AG10803 (cell line): ENCODE results near the gene PBRM1.

Experiments used
- DNase-seq: peaks from one replicate; pipeline ENCODE4 v3.0.0; 2010; ENCODE audit warnings: low read depth
- H3K4me3 ChIP-seq: 2 replicates; pipeline ENCODE4 v1.5.1; 2011; ENCODE audit warnings: mild to moderate bottlenecking, low read length, control low read depth
- TF ChIP-seq, protein P1 (sequence below): conservative IDR thresholded peaks from 2 replicates; pipeline ENCODE4 v1.5.1; 2011; ENCODE audit warnings: mild to moderate bottlenecking, low read length, control low read depth, inconsistent platforms

Gene PBRM1

DNA sequence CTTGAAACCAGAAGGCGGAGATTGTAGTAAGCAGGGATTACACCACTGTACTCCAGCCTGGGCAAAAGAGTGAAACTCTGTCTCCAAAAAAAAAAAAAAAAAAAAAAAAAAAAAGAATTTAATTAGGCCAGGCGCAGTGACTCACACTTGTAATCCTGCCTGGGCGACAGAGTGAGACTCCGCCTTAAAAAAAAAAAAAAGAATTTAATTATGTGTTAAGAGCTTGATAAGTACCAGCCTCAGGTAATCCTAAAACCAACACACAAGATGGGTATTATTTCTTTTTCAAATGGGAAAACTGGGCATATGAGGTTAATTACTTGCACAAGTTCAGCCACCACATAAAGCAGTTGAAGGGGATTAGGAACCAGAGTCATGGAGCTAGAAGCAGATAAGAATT, 49.0 kb downstream of the PBRM1 start:
- TF ChIP-seq, protein P1, sequence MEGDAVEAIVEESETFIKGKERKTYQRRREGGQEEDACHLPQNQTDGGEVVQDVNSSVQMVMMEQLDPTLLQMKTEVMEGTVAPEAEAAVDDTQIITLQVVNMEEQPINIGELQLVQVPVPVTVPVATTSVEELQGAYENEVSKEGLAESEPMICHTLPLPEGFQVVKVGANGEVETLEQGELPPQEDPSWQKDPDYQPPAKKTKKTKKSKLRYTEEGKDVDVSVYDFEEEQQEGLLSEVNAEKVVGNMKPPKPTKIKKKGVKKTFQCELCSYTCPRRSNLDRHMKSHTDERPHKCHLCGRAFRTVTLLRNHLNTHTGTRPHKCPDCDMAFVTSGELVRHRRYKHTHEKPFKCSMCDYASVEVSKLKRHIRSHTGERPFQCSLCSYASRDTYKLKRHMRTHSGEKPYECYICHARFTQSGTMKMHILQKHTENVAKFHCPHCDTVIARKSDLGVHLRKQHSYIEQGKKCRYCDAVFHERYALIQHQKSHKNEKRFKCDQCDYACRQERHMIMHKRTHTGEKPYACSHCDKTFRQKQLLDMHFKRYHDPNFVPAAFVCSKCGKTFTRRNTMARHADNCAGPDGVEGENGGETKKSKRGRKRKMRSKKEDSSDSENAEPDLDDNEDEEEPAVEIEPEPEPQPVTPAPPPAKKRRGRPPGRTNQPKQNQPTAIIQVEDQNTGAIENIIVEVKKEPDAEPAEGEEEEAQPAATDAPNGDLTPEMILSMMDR, result no peak
- peak; percentile 63 for DNase-seq

DNA sequence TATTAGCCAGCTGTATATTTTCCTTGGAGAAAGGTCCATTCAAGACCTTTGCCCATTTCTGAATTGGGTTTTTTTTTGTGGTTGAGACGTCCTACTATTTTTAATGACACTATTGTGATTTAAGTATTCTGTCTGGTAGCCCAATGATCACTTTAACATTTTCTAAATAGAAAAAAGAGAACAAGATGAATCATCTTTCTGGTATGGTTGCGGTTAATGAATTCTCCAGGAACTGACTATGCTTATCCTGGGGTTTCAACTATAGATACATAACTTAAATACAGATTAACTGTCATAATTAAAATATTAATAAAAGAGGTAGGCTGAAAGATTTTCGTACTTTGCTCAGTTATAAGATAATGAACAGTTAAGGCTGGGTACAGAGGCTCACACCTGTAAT, 51.9 kb downstream of the PBRM1 start:
- peak; percentile 3 for DNase-seq
- H3K4me3 ChIP-seq, result no peak overlapping the region
- TF ChIP-seq, protein P1, result no peak

More for the DNA sequence above, 49.0 kb downstream of the PBRM1 start:
- H3K4me3 ChIP-seq, result no peak overlapping the region

DNA sequence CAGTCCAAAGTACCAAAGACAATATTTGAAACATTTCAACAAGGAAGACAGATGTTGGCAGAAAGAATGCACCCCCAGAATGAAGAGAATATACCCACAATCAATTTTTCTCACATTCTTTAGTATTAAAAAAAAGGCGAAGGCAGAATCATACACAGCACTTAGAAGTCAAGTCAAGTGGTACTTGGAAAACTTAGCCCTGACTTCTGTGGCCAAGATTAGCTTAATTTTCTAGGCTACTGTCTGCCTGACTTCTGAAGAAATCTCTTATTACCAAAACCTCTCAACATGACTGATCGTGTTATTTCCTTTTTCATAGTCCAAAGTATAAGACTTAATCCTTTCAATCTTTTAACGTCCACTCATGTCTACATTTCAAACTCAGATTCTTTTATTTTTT, 60.7 kb downstream of the PBRM1 start:
- TF ChIP-seq, protein P1, result no peak
- DNase-seq, result no peak
- H3K4me3 ChIP-seq, result no peak overlapping the region

DNA sequence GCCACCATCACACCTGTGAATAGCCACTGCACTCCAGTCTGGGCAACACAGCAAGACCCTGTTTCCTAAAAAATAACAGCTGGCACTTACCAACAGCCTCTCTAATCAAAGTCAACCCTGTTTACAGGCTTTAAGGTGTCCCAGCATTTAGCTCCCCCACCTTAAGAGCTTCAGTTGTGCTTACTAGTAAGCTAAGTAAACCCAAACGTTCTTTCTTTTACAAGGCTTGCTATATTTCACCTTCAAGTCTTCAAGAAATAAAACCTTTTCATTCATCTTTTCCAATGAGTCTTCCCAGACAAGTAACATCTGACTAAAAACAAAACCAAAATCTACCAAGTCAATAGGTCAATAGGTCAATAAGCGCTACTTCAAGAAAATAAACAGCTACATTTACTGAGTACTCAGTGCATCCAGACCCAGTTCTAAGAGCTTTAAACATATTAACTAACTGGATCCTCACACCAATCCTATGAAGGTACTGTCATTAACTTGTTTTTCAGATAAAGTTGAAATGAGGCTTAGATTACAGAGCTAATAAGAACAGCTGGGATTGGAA, 62.4 kb downstream of the PBRM1 start:
- TF ChIP-seq, protein P1, result no peak
- no peak overlapping the region for H3K4me3 ChIP-seq
- no peak for DNase-seq

DNA sequence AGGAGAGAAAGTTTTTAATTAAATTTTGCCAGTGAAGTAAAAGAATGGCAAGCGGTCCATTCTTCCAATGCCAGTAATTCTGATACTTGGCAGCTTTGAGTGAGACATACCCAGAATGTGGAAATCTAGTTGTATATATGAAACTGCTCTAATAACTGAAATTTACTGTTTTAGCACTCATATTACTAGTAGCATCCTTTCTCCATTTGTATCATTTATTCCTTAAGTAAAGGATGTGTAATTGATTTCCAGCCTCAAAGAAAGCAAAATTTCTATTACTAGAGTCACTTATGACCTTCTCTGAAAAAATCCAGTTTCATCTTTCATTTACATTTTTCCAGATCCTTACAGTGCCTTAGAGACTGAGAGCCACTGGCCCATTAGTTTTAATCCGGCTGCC, 65.1 kb downstream of the PBRM1 start:
- DNase-seq, result no peak
- TF ChIP-seq, protein P1, result no peak
- no peak overlapping the region for H3K4me3 ChIP-seq

DNA sequence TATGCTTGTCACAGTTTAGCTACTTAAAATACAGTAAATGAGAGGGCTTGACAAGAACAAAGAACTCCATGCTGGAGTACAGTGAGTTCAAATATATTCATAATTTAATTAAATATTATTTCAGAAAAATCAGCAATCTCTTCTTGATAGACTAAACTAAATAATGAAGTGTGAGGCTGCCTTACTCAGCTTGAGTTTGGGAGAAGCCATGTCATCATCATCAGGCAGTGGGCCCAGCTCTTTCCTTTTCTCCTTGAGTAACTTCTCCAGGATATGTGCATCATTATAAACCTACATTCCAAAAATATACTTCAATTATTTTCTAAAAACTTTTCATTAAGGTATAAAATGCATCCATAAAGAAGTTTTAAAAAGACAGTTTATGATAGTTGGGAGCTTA, 70.5 kb downstream of the PBRM1 start:
- no peak overlapping the region for H3K4me3 ChIP-seq
- peak; percentile 22 for DNase-seq
- TF ChIP-seq, protein P1, result no peak

DNA sequence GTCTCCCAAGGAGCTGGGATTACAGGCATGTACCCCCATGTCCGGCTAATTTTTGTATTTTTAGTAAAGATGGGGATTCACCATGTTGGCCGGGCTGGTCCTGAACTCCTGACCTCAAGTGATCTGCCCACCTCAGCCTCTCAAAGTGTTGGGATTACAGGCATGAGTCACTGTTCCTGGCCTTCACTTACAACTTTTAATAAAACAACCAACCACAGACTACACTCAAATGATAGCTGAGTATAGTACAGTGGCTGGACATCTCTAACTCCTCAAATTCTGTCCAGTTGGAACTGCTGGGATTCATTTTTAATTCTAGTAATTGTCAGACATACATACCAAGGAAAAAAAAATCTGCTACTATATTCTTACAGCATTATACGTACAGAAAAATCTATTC, 71.0 kb downstream of the PBRM1 start:
- TF ChIP-seq, protein P1, result no peak

More for the DNA sequence above, 71.0 kb downstream of the PBRM1 start:
- H3K4me3 ChIP-seq, result no peak overlapping the region
- DNase-seq, result no peak
